Heart left ventricle (tissue), 16 donors: ENCODE data around the gene FOXRED1. TPM values are rescaled to one million over a fixed set of nuclear protein-coding genes. Genes with fewer than 3 reads are reported as not detected.

Experiments used
- ATAC-seq, 4 donors: fragments of 200-7000 bp; cut with Tn5 transposase; one replicate each; pipeline ENCODE4 v1.9.1; 2020 to 2022; ENCODE audit warnings: moderate library complexity in 4 of 4, mild to moderate bottlenecking in 3 of 4, moderate number of reproducible peaks in 1 of 4
- DNase-seq, 5 donors: peaks; one replicate each; pipeline ENCODE4 v3.0.0-alpha.2; 2020
- H3K27ac ChIP-seq, 12 donors: fragments of 200-600 bp; sonication (generic) in 4 of 12; one replicate each; pipeline versions ENCODE4 v1.5.0 to v1.8.0; 2016 to 2022; ENCODE audit warnings: mild to moderate bottlenecking in 2 of 12
- H3K27me3 ChIP-seq, 9 donors: fragments of 200-600 bp; sonication (generic) in 2 of 9; one replicate each; pipeline versions ENCODE4 v1.5.1 to v1.8.0; 2016 to 2022; ENCODE audit warnings: mild to moderate bottlenecking in 3 of 9
- H3K36me3 ChIP-seq, 9 donors: fragments of 200-600 bp; sonication (generic) in 2 of 9; one replicate each; pipeline versions ENCODE4 v1.5.0 to v1.8.0; 2018 to 2022; ENCODE audit warnings: mild to moderate bottlenecking in 2 of 9
- H3K4me1 ChIP-seq, 12 donors: fragments of 200-600 bp; sonication (generic) in 4 of 12; one replicate each; pipeline versions ENCODE4 v1.5.0 to v1.8.0; 2016 to 2022; ENCODE audit warnings: mild to moderate bottlenecking in 3 of 12
- H3K4me3 ChIP-seq, 12 donors: fragments of 200-600 bp; sonication (generic) in 4 of 12; one replicate each; pipeline versions ENCODE4 v1.5.0 to v1.8.0; 2017 to 2022; ENCODE audit warnings: mild to moderate bottlenecking in 9 of 12, moderate library complexity in 4 of 12
- H3K9me3 ChIP-seq, 12 donors: fragments of 200-600 bp; sonication (generic) in 4 of 12; one replicate each; pipeline versions ENCODE4 v1.5.0 to v1.8.0; 2016 to 2022; ENCODE audit warnings: mild to moderate bottlenecking in 1 of 12
- CTCF ChIP-seq, 12 donors: fragments of 200-600 bp; sonication (generic) in 4 of 12; IDR thresholded peaks; one replicate each; pipeline versions ENCODE4 v1.5.0 to v1.8.0; 2018 to 2022; ENCODE audit warnings: antibody characterized with exemption in 12 of 12, mild to moderate bottlenecking in 5 of 12
- POLR2A ChIP-seq, 2 donors: fragments of 450-650 bp; IDR thresholded peaks; one replicate each; pipeline ENCODE4 v1.6.1; 2017; ENCODE audit warnings: antibody characterized with exemption in 2 of 2, mild to moderate bottlenecking in 2 of 2, moderate library complexity in 2 of 2
- WGBS, 4 donors: extraction: QIAGEN DNeasy Blood & Tissue Kit in 2 of 4; methylation state at CpG; one replicate each; pipeline versions ENCODE4 v1.1.5 to v1.1.7; 2013 to 2018; 5-methylcytosine and 5-hydroxymethylcytosine counted together
- intact Hi-C, 10 donors: fragments of 100-400 bp; cut with DNase I; formaldehyde crosslinking; loops; one replicate each; pipeline versions ENCODE4 v1.11.1 to v1.14.2; 2022
- polyA plus RNA-seq, 2 donors: library from polyadenylated mRNA; stranded (reverse); fragments of 200-250 nt; gene quantifications; one replicate each; pipeline ENCODE4 v1.2.3, GENCODE V29; 2013
- total RNA-seq, 9 donors: library from RNA; depleted of rRNA in 2 of 9; stranded (reverse); fragments of >200 nt in 2 of 9; fragmentation: NEBNext Ultra II Directional in 3 of 9; extraction: Animal tissue kit (Norgen Biotek cat#: 25700) in 3 of 9; gene quantifications; one replicate each; pipeline versions ENCODE4 v1.1.0 to v1.2.4, GENCODE V29; 2016 to 2023
- donor health status: ischemic (EF 13 %, LVEDD 7.1; RV severe dilation, severe dysfunction).
- donor health status: healthy with polysubstance abuse.
- donor health status: DM: no; HTN: yes; CAD: no.
- donor health status: DM: no; HTN: no; CAD: no.
- donor health status: ischemic (EF 25% LVEDD 6.9; RV normal size, moderate dysfunction).
- donor health status: ischemic (EF 25% LVEDD 5.7; RV mildly dilated, moderate dysfunction).
- donor health status: healthy.
- donor health status: DM: yes; HTN: yes; CAD: no.
- donor health status: ischemic (EF 35%, LVEDD 5.7; RV mildly dilated, moderate dysfunction).
- donor health status: nonischemic (EF 11% LVEDD 7.7; RV severe dilation, severe dysfunction).
- donor health status: DM: yes; HTN: yes; CAD: no.
- donor health status: PGD.
- donor health status: ischemic (EF 29% LVEDD 5.4; RV normal size, mild dysfunction).
- donor health status: nonischemic (EF 23%, LVEDD 6.1; RV moderate dilation, normal function).

FOXRED1 gene
- total and polyA plus RNA-seq, 11 donors = 22.0 to 49.1 (median 32.2) TPM

GRCh38 chr11:126304457-126305075 lies 35.6 kb downstream of the FOXRED1 start:
- ATAC-seq (peak in 1 of 4 donors; percentile 6), DNase-seq (no peak)
- Histone ChIP-seq H3K27me3 (no peaks in the 10 kb centered on the region), H3K9me3 (no peaks in the 10 kb centered on the region), H3K4me1 (peaks cover 0 to 26% (median 12%) of the 10 kb centered on the region in 12 donors), H3K36me3 (peaks cover 0 to 28% (median 18%) of the 10 kb centered on the region in 9 donors), H3K4me3 (peak overlapping the region; percentile 52 to 80 (median 69)), H3K27ac (peak overlapping the region in 11 of 12 donors; percentile 76 to 95 (median 90))
- TF ChIP-seq POLR2A (IDR thresholded peaks at IDR 0.05) = no peak
- no peak for TF ChIP-seq CTCF (IDR thresholded peaks at IDR 0.05)
- 37 to 51% (median 42%) methylated on average over 12 of the region's 12 CpGs for WGBS, 4 donors
- intact Hi-C loops = loop anchor here in 2 of 10 donors (5.0 to 10.0 kb wide), 2 partner anchors 688 to 1040 kb away; no protein-coding TSS in a partner anchor

- WGBS, 4 donors = 86 to 92% (median 88%) methylated on average over 4 of the region's 4 CpGs
- intact Hi-C loops = loop anchor here in 2 of 10 donors (5.0 to 10.0 kb wide), 2 partner anchors 687 to 1039 kb away; no protein-coding TSS in a partner anchor
- ATAC-seq (no peak), DNase-seq (no peak)
- Histone ChIP-seq H3K27ac (no peak overlapping the region), H3K4me1 (peaks cover 0 to 29% (median 14%) of the 10 kb centered on the region in 12 donors), H3K4me3 (no peak overlapping the region), H3K27me3 (no peaks in the 10 kb centered on the region), H3K9me3 (no peaks in the 10 kb centered on the region), H3K36me3 (peaks cover 0 to 29% (median 14%) of the 10 kb centered on the region in 9 donors)
- TF ChIP-seq POLR2A (IDR thresholded peaks at IDR 0.05) (no peak), CTCF (IDR thresholded peaks at IDR 0.05) (no peak)
Measured at GRCh38 chr11:126305699-126306098, 36.7 kb downstream of the FOXRED1 start.

- intact Hi-C loops = loop anchor here in 3 of 10 donors (2.0 to 10.0 kb wide), 3 partner anchors 173 to 1037 kb away; no protein-coding TSS in a partner anchor
Measured at GRCh38 chr11:126307706-126308105, 38.8 kb downstream of the FOXRED1 start.

More at GRCh38 chr11:126307706-126308105, 38.8 kb downstream of the FOXRED1 start:
- ATAC-seq (no peak), DNase-seq (no peak)
- Histone ChIP-seq H3K4me1 (peaks cover 0 to 37% (median 15%) of the 10 kb centered on the region in 12 donors), H3K27me3 (no peaks in the 10 kb centered on the region), H3K4me3 (no peak overlapping the region), H3K36me3 (peaks cover 0 to 36% (median 16%) of the 10 kb centered on the region in 9 donors), H3K27ac (no peak overlapping the region), H3K9me3 (no peaks in the 10 kb centered on the region)
- 39 to 44% (median 41%) methylated on average over 5 of the region's 5 CpGs for WGBS, 4 donors
- TF ChIP-seq CTCF (IDR thresholded peaks at IDR 0.05) (peak in 7 of 12 donors; percentile 12 to 45 (median 37)), POLR2A (IDR thresholded peaks at IDR 0.05) (no peak)
